B cell (primary cell): ENCODE measurements around the gene ZSCAN30. TPM values are rescaled to one million over a fixed set of nuclear protein-coding genes. Genes with fewer than 3 reads are reported as not detected.

Experiments
- ATAC-seq: fragments of 200-7000 bp; cut with Tn5 transposase; one replicate; pipeline ENCODE4 v1.10.0; 2021; ENCODE audit warnings: low read depth, mild to moderate bottlenecking, moderate number of reproducible peaks, moderate library complexity
- CTCF ChIA-PET: fragments of 350-600 bp; sonication (Branson Sonifier 250); formaldehyde crosslinking; loops from one replicate; lab custom pipeline; 2021; ENCODE audit warnings: antibody characterized with exemption, inconsistent platforms; lab: Charles Lee
- POLR2A ChIA-PET: fragments of 350-600 bp; sonication (Branson Sonifier 250); formaldehyde crosslinking; loops from one replicate; lab custom pipeline; 2021; ENCODE audit warnings: antibody characterized with exemption; lab: Charles Lee
- DNase-seq: peaks from one replicate; pipeline ENCODE4 v3.0.0; 2013
- H2AFZ ChIP-seq: 2 replicates; pipeline ENCODE4 v1.6.1; 2012; ENCODE audit warnings: mild to moderate bottlenecking, low read depth, low read length; ENCODE audit not compliant: insufficient read depth, poor library complexity, severe bottlenecking
- H3K27ac ChIP-seq, 2 donors: 1 replicate in 1 of 2; 2 replicates in 1 of 2; pipeline ENCODE4 v1.5.1; 2012 to 2013; ENCODE audit warnings: low read length in 2 of 2, mild to moderate bottlenecking in 2 of 2, moderate library complexity in 1 of 2
- H3K27me3 ChIP-seq, 4 experiments: fragments of 200-600 bp in 1 of 4; sonication (generic) in 1 of 4; replicated peaks in 1 of 4; 1 replicate in 2 of 4; 2 replicates in 2 of 4; pipeline versions ENCODE4 v1.6.1 to v1.7.0; 2013 to 2016; ENCODE audit warnings: low read length in 3 of 4, mild to moderate bottlenecking in 2 of 4, mixed read lengths in 1 of 4, moderate library complexity in 1 of 4; ENCODE audit not compliant: insufficient read depth in 4 of 4, control insufficient read depth in 3 of 4; ENCODE audit errors: control extremely low read depth in 1 of 4
- H3K36me3 ChIP-seq, 2 experiments: replicated peaks in 1 of 2; 1 replicate in 1 of 2; 2 replicates in 1 of 2; pipeline versions ENCODE4 v1.6.1 to v1.7.1; 2013; ENCODE audit warnings: low read length in 1 of 2; ENCODE audit not compliant: insufficient read depth in 2 of 2, control insufficient read depth in 1 of 2; ENCODE audit errors: control extremely low read depth in 1 of 2, extremely low read depth in 1 of 2
- H3K4me1 ChIP-seq, 2 donors: fragments of 200-600 bp in 1 of 2; sonication (generic) in 1 of 2; 1 replicate in 1 of 2; 2 replicates in 1 of 2; pipeline versions ENCODE4 v1.5.1 to v1.6.1; 2013 to 2017; ENCODE audit warnings: low read length in 2 of 2; ENCODE audit not compliant: control insufficient read depth in 2 of 2, insufficient read depth in 2 of 2
- H3K4me2 ChIP-seq: replicated peaks from 2 replicates; pipeline ENCODE3; 2012; ENCODE audit warnings: mild to moderate bottlenecking, low read depth, low read length; ENCODE audit not compliant: poor library complexity, severe bottlenecking
- H3K4me3 ChIP-seq, 5 experiments: fragments of 200-600 bp in 1 of 5; sonication (generic) in 1 of 5; 1 replicate in 3 of 5; 2 replicates in 2 of 5; pipeline versions ENCODE4 v1.5.1 to v1.7.0; 2011 to 2016; ENCODE audit warnings: low read length in 4 of 5, mild to moderate bottlenecking in 4 of 5, low read depth in 2 of 5, control low read depth in 1 of 5, moderate library complexity in 1 of 5; ENCODE audit not compliant: insufficient read depth in 1 of 5; ENCODE audit errors: control extremely low read depth in 1 of 5, extremely low read depth in 1 of 5
- H3K79me2 ChIP-seq: fragments of 200-600 bp; sonication (generic); one replicate; pipeline ENCODE4 v1.6.0; 2016; ENCODE audit warnings: low read length; ENCODE audit not compliant: control insufficient read depth, insufficient read depth
- H3K9ac ChIP-seq: fragments of 200-600 bp; sonication (generic); 2 replicates; pipeline ENCODE4 v1.6.1; 2017; ENCODE audit warnings: mild to moderate bottlenecking, low read length, moderate library complexity
- H3K9me3 ChIP-seq, 3 donors: one replicate each; pipeline versions ENCODE4 v1.6.1 to v1.7.1; 2013; ENCODE audit warnings: low read length in 2 of 3; ENCODE audit not compliant: control insufficient read depth in 2 of 3, insufficient read depth in 1 of 3; ENCODE audit errors: control extremely low read depth in 1 of 3
- H4K20me1 ChIP-seq: 2 replicates; pipeline ENCODE4 v1.6.0; 2012; ENCODE audit warnings: mild to moderate bottlenecking, low read length; ENCODE audit not compliant: insufficient read depth, control insufficient read depth, poor library complexity, severe bottlenecking
- H3K27ac Mint-ChIP-seq: one replicate; pipeline ENCODE4 v1.8.0; 2021; ENCODE audit warnings: mixed read lengths
- H3K27me3 Mint-ChIP-seq: one replicate; pipeline ENCODE4 v1.8.0; 2021; ENCODE audit warnings: mixed read lengths
- H3K4me1 Mint-ChIP-seq: one replicate; pipeline ENCODE4 v1.8.0; 2021; ENCODE audit warnings: mixed read lengths
- H3K4me3 Mint-ChIP-seq: one replicate; pipeline ENCODE4 v1.8.0; 2021; ENCODE audit warnings: mixed read lengths
- H3K9me3 Mint-ChIP-seq: one replicate; pipeline ENCODE4 v1.8.0; 2022; ENCODE audit warnings: mixed read lengths; ENCODE audit not compliant: insufficient read depth
- CTCF ChIP-seq: fragments of 200-600 bp; IDR thresholded peaks from one replicate; pipeline ENCODE4 v1.8.0; 2022; ENCODE audit warnings: antibody characterized with exemption, mild to moderate bottlenecking
- EZH2 ChIP-seq: IDR thresholded peaks from 2 replicates; pipeline ENCODE4 v1.6.1; 2012; ENCODE audit warnings: borderline replicate concordance, low read depth, mild to moderate bottlenecking, moderate library complexity, low read length; ENCODE audit not compliant: insufficient read depth, poor library complexity, severe bottlenecking
- WGBS: methylation state at CpG from one replicate; pipeline ENCODE4 v1.1.5; 2013; ENCODE audit warnings: missing lambda C conversion rate; ENCODE audit not compliant: insufficient coverage; 5-methylcytosine and 5-hydroxymethylcytosine counted together
- intact Hi-C: fragments of 100-400 bp; cut with micrococcal nuclease; formaldehyde crosslinking; loops from one replicate; pipeline ENCODE4 v1.10.0; 2022
- polyA plus RNA-seq: library from polyadenylated mRNA; depleted of rRNA; stranded (reverse); fragments of >200 nt; gene quantifications from 2 replicates; pipeline ENCODE4 v1.2.3, GENCODE V29; 2012
- total RNA-seq, 2 donors: library from RNA; stranded (reverse); fragments of 120-200 nt in 1 of 2; gene quantifications; 1 replicate in 1 of 2; 2 replicates in 1 of 2; pipeline versions ENCODE4 v1.2.3 to v1.2.4, GENCODE V29; 2013 to 2022

ZSCAN30 gene
- total and polyA plus RNA-seq, 2 donors (not counting 1 experiment from before 2014, with no cell fraction given) = 11.0 to 37.3 TPM

- H3K27me3 Mint-ChIP-seq = no peaks in the 10 kb centered on the region
- intact Hi-C loops = no loop called here
- Histone ChIP-seq H3K27ac (no peak overlapping the region), H4K20me1 (no peaks in the 10 kb centered on the region), H3K9me3 (peaks cover 0 to 18% (median 6%) of the 10 kb centered on the region in 3 donors), H3K9ac (no peak overlapping the region), H3K36me3 (peaks cover 0 to 13% of the 10 kb centered on the region in 2 experiments), H3K4me2 (no peak overlapping the region), H3K79me2 (peaks cover 47% of the 10 kb centered on the region), H2AFZ (no peak overlapping the region), H3K4me3 (no peak overlapping the region), H3K4me1 (no peaks in the 10 kb centered on the region), H3K27me3 (no peaks in the 10 kb centered on the region)
- ChIA-PET POLR2A (no interaction called here), CTCF (no interaction called here)
- ATAC-seq (no peak), DNase-seq (no peak)
- no CpG with 5 or more reads among the region's 1 CpG for WGBS
- peaks cover 2% of the 10 kb centered on the region for H3K4me1 Mint-ChIP-seq
- TF ChIP-seq EZH2 (no peak), CTCF (no peak)
- no peak overlapping the region for H3K27ac Mint-ChIP-seq
- peaks cover 4% of the 10 kb centered on the region for H3K9me3 Mint-ChIP-seq
- H3K4me3 Mint-ChIP-seq = no peak overlapping the region
Measured at GRCh38 chr18:35282353-35282752, 7.7 kb downstream of the ZSCAN30 start.

- Histone ChIP-seq H4K20me1 (no peaks in the 10 kb centered on the region), H3K27me3 (no peaks in the 10 kb centered on the region), H3K4me1 (no peaks in the 10 kb centered on the region), H3K79me2 (peaks cover 29% of the 10 kb centered on the region), H3K27ac (no peak overlapping the region), H2AFZ (no peak overlapping the region), H3K4me2 (no peak overlapping the region), H3K36me3 (peaks cover 0 to 9% of the 10 kb centered on the region in 2 experiments), H3K4me3 (no peak overlapping the region), H3K9ac (no peak overlapping the region), H3K9me3 (peaks cover 0 to 8% (median 6%) of the 10 kb centered on the region in 3 donors)
- ChIA-PET POLR2A (no interaction called here), CTCF (no interaction called here)
- TF ChIP-seq CTCF = no peak
- Mint-ChIP-seq H3K27me3 (no peaks in the 10 kb centered on the region), H3K27ac (no peak overlapping the region), H3K4me1 (no peaks in the 10 kb centered on the region), H3K9me3 (no peaks in the 10 kb centered on the region), H3K4me3 (no peak overlapping the region)
- ATAC-seq = no peak
- no peak for DNase-seq
- intact Hi-C loops = no loop called here
Measured at GRCh38 chr18:35278969-35279368, 11.1 kb downstream of the ZSCAN30 start.
